Parathyroid adenoma (tissue), 2 donors: ENCODE data around the gene AUTS2.

Source experiments
- H2AFZ ChIP-seq: fragments of 300-600 bp; sonication (generic); one replicate; pipeline ENCODE4 v1.7.0; 2017; ENCODE audit warnings: antibody characterized with exemption, mild to moderate bottlenecking
- H3K27ac ChIP-seq: fragments of 300-600 bp; sonication (generic); one replicate; pipeline ENCODE4 v1.7.0; 2017
- H3K27me3 ChIP-seq: fragments of 300-600 bp; sonication (generic); one replicate; pipeline ENCODE4 v1.7.0; 2017; ENCODE audit warnings: low read length; ENCODE audit not compliant: control insufficient read depth, insufficient read depth
- H3K36me3 ChIP-seq: fragments of 300-600 bp; sonication (generic); one replicate; pipeline ENCODE4 v1.7.0; 2017; ENCODE audit warnings: low read length; ENCODE audit not compliant: control insufficient read depth, insufficient read depth
- H3K4me1 ChIP-seq: fragments of 300-600 bp; sonication (generic); one replicate; pipeline ENCODE4 v1.7.0; 2017; ENCODE audit warnings: control low read depth
- H3K4me2 ChIP-seq: fragments of 300-600 bp; sonication (generic); one replicate; pipeline ENCODE4 v1.7.0; 2017; ENCODE audit warnings: low read length
- H3K4me3 ChIP-seq: fragments of 300-600 bp; sonication (generic); one replicate; pipeline ENCODE4 v1.7.0; 2017; ENCODE audit warnings: low read depth, low read length
- H3K79me2 ChIP-seq: fragments of 300-600 bp; sonication (generic); one replicate; pipeline ENCODE4 v1.7.0; 2017; ENCODE audit warnings: control low read depth
- H3K9ac ChIP-seq: fragments of 300-600 bp; sonication (generic); one replicate; pipeline ENCODE4 v1.7.0; 2017; ENCODE audit warnings: mild to moderate bottlenecking
- H3K9me3 ChIP-seq: fragments of 300-600 bp; sonication (generic); one replicate; pipeline ENCODE4 v1.7.0; 2017; ENCODE audit warnings: low read length; ENCODE audit not compliant: control insufficient read depth
- CTCF ChIP-seq: fragments of 300-600 bp; sonication (generic); IDR thresholded peaks from one replicate; pipeline ENCODE4 v1.7.0; 2017; ENCODE audit warnings: antibody characterized with exemption, mild to moderate bottlenecking
- donor health status: primary hyperparathyroidism.

The AUTS2 gene

DNA sequence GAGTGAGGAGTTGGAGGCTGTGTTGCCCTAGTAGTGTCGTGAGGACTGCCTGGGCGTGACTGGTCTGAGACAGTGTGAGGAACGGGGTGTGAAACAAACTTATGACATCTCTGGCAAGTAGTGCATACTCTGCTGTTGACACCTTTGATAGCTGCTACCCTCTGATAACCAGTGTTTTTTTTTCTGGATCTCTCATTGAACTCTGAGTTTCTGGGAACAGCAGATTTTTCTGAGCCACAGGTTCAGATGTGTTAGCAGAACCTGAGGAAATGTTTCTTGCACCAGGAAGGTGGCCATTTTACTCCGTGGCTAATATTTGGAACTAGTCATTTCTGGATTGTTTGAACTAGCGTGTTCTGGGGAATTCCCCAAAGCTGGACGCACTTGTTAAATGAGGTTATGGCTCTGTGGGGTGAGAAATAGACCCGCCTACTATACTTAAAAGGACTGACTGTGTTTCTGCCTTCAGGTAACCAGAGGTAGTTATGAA lies 52.9 kb downstream of the AUTS2 start:
- H3K9me3 ChIP-seq: no peaks in the 10 kb centered on the region
- no peak for TF ChIP-seq CTCF
- no peak overlapping the region for H3K27ac ChIP-seq
- H3K36me3 ChIP-seq: no peaks in the 10 kb centered on the region
- no peak overlapping the region for H3K4me3 ChIP-seq
- H3K27me3 ChIP-seq: no peaks in the 10 kb centered on the region
- H3K4me2 ChIP-seq: no peak overlapping the region
- no peak overlapping the region for H2AFZ ChIP-seq
- H3K4me1 ChIP-seq: peaks cover 3% of the 10 kb centered on the region
- H3K9ac ChIP-seq: no peak overlapping the region
- no peaks in the 10 kb centered on the region for H3K79me2 ChIP-seq

DNA sequence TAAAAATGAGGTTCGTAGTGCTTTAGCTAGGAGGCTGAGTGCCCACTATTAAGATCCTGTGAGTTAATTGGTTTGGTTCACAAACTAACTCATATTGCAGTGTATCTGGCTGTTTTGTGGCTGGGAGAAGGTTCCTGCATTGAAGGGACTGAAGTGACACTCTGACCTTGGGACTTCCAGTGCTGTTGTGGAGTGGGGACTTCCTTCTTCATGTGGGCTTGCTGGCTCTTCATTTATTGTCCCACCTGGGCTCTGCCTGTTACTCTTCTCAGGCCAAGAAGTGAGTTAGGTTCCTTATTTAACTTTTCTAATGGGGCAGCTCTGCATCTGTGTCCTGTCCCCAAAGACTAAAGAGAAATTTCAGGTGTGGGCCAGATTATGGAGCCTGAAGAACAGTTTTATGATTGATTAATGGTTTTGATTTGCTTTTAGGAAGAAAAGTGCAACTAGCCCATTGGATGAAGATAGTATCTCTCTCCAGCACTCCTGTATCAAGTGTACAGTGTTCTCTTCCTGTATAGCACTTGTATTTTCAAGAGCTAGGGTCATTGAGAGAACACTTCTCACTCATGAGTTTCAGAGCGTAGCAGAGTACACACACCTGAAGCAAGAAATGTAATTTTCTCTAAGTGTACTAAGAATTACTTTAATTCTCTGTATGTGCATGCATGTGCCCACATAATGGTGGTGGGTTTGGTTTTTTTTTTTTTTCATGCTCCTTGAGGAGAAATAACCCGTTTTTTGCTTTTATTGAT lies 54.8 kb downstream of the AUTS2 start:
- H3K27me3 ChIP-seq: no peaks in the 10 kb centered on the region
- no peaks in the 10 kb centered on the region for H3K9me3 ChIP-seq
- peaks cover 3% of the 10 kb centered on the region for H3K4me1 ChIP-seq
- no peak overlapping the region for H3K4me2 ChIP-seq
- H3K79me2 ChIP-seq: no peaks in the 10 kb centered on the region
- no peak for TF ChIP-seq CTCF
- no peaks in the 10 kb centered on the region for H3K36me3 ChIP-seq
- H3K9ac ChIP-seq: no peak overlapping the region
- no peak overlapping the region for H3K4me3 ChIP-seq
- no peak overlapping the region for H2AFZ ChIP-seq
- no peak overlapping the region for H3K27ac ChIP-seq

- H3K4me2 ChIP-seq: no peak overlapping the region
- H3K27me3 ChIP-seq: no peaks in the 10 kb centered on the region
- no peaks in the 10 kb centered on the region for H3K79me2 ChIP-seq
- no peak overlapping the region for H2AFZ ChIP-seq
- H3K4me1 ChIP-seq: peaks cover 3% of the 10 kb centered on the region
- H3K9ac ChIP-seq: no peak overlapping the region
- no peaks in the 10 kb centered on the region for H3K36me3 ChIP-seq
- H3K4me3 ChIP-seq: no peak overlapping the region
- H3K27ac ChIP-seq: no peak overlapping the region
- no peak for TF ChIP-seq CTCF
- H3K9me3 ChIP-seq: no peaks in the 10 kb centered on the region
These were observed 55.5 kb downstream of the AUTS2 start for GRCh38 chr7:69653806-69654205.

DNA sequence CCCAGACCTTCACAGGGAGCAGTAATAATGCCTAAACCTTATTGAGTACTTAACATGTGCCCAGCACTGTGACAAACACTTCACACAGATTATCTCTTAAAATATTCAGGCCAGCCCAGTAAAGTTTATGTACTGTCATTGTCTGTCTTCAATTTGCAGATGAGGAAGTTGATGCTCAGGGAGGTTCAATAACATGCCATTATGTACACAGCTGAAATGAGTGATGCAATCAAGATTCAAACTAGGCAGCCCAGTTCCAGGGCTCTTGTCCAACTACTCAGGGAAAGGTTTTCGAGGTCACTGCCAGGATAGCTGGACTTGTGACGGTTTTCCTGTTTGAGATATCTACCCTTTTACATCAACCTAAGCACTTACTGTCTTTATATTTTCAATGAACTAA lies 56.1 kb downstream of the AUTS2 start:
- no peaks in the 10 kb centered on the region for H3K27me3 ChIP-seq
- no peak overlapping the region for H3K27ac ChIP-seq
- no peaks in the 10 kb centered on the region for H3K9me3 ChIP-seq
- no peak overlapping the region for H3K4me3 ChIP-seq
- no peaks in the 10 kb centered on the region for H3K79me2 ChIP-seq
- H3K4me2 ChIP-seq: no peak overlapping the region
- no peaks in the 10 kb centered on the region for H3K36me3 ChIP-seq
- peaks cover 3% of the 10 kb centered on the region for H3K4me1 ChIP-seq
- no peak overlapping the region for H3K9ac ChIP-seq
- no peak overlapping the region for H2AFZ ChIP-seq
- no peak for TF ChIP-seq CTCF
